ENCODE data around the gene SYTL2. TPM values are rescaled to one million over a fixed set of nuclear protein-coding genes. Genes with fewer than 3 reads are reported as not detected.
"Not testable (repeated sequence)": the region's sequence is repeated elsewhere in the genome, so short reads cannot be mapped to it uniquely, and the experiment has no call there.

Gene SYTL2
- total RNA-seq, 2 donors from 2014 or later: 10.5 to 12.1 TPM

DNA sequence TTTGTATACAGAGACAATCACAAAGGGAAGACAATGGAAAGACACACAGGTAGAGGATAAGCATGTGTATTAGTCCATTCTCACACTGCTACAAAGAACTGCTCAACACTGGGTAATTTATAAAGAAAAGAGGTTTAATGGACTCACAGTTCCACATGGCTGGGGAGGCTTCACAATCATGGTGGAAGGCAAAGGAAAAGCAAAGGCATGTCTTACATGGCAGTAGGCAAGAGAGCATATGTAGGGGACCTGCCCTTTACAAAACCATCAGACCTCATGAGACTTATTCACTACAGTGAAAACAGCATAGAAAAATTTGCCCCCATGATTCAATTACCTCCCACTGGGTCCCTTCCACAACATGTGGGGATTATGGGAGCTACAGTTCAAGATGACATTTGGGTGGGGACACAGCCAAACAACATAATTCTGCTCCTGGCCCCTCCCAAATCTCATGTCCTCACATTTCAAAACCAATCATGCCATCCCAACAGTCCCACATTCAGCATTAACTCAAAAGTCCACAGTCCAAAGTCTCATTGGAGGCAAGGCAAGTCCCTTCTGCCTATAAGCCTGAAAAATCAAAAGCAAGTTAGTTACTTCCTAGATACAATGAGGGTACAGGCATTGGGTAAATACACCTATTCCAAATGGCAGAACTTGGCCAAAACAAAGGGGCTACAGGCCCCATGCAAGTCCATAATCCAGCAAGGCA lies 139.8 kb downstream of the SYTL2 start:
- H3K27me3 Mint-ChIP-seq; H3K4me1 Mint-ChIP-seq; ATAC-seq (replicated peaks); H3K9me3 Mint-ChIP-seq; H3K36me3 Mint-ChIP-seq (ENCODE audit: low read depth); H3K4me3 Mint-ChIP-seq; H3K27ac Mint-ChIP-seq: not testable (repeated sequence)

DNA sequence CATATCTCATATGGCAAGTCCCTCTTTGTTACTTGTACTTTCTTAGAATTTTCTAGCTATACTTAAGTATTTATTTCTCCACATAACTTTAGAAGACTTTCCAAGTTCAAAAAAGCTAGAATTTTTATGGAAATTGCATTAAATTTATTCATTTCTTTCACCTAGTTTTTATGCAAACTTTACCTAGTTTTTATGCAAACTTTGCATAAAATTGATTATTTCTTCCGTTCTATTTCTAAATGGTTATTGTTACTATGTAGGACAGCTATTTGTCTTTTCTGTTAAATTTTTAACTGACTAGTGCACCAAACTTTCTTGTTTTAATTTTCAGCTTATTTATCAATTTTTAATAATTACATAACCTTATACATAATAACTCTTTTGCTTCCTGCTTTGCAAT lies 142.8 kb downstream of the SYTL2 start:
- ATAC-seq (replicated peaks): no peak
- no peak overlapping the region for H3K27ac Mint-ChIP-seq
- peaks cover 21% of the 10 kb centered on the region for H3K36me3 Mint-ChIP-seq (ENCODE audit: low read depth)
- H3K9me3 Mint-ChIP-seq: no peaks in the 10 kb centered on the region
- no peak overlapping the region for H3K4me3 Mint-ChIP-seq
- no peaks in the 10 kb centered on the region for H3K27me3 Mint-ChIP-seq
- peaks cover 7% of the 10 kb centered on the region for H3K4me1 Mint-ChIP-seq

DNA sequence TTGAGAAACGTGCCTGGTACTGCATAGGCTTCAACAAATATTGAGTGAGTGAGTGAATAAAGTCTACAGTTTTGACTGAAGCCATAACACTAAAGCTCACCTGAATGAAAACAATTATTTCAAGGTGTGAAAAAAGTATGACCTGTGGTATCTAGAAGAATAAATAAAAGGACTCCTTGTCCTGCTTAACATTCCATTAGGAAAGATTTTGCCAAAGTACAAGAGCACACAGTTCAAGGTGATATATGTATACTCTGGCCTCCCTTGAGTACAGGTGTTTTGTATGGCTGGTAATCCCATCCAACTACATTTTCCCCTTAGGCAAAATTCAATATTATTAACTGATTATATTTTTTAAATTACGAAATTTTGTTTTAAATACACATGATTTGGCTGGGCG lies 144.3 kb downstream of the SYTL2 start:
- Mint-ChIP-seq H3K27me3 (no peaks in the 10 kb centered on the region), H3K27ac (no peak overlapping the region), H3K4me1 (peaks cover 7% of the 10 kb centered on the region), H3K4me3 (no peak overlapping the region), H3K9me3 (no peaks in the 10 kb centered on the region), H3K36me3 (ENCODE audit: low read depth) (peaks cover 36% of the 10 kb centered on the region)
- ATAC-seq (replicated peaks): no peak

DNA sequence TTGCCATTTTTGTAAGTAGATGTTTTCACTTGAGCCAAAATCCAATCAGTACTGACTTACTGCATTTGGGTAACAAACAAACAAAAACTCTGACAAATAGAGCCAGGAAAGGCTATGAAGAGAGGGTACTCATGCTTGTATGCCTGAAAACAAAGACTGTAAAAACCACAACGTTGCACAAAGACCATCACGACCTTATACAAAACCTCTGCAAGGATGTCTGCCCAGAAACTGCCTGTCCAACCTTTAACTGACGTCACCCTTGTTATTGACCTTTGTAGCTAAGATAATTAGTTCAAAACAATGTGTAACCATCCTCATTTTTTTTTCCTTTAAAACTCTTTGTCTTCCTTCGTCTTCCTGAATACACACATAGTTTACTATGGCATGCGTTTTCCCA lies 145.2 kb downstream of the SYTL2 start:
- peak overlapping the region; percentile 96 for H3K27ac Mint-ChIP-seq
- no peaks in the 10 kb centered on the region for H3K27me3 Mint-ChIP-seq
- H3K4me1 Mint-ChIP-seq: peaks cover 10% of the 10 kb centered on the region
- H3K9me3 Mint-ChIP-seq: no peaks in the 10 kb centered on the region
- ATAC-seq (replicated peaks): no peak
- peak overlapping the region; percentile 99 for H3K4me3 Mint-ChIP-seq
- H3K36me3 Mint-ChIP-seq (ENCODE audit: low read depth): peaks cover 45% of the 10 kb centered on the region

DNA sequence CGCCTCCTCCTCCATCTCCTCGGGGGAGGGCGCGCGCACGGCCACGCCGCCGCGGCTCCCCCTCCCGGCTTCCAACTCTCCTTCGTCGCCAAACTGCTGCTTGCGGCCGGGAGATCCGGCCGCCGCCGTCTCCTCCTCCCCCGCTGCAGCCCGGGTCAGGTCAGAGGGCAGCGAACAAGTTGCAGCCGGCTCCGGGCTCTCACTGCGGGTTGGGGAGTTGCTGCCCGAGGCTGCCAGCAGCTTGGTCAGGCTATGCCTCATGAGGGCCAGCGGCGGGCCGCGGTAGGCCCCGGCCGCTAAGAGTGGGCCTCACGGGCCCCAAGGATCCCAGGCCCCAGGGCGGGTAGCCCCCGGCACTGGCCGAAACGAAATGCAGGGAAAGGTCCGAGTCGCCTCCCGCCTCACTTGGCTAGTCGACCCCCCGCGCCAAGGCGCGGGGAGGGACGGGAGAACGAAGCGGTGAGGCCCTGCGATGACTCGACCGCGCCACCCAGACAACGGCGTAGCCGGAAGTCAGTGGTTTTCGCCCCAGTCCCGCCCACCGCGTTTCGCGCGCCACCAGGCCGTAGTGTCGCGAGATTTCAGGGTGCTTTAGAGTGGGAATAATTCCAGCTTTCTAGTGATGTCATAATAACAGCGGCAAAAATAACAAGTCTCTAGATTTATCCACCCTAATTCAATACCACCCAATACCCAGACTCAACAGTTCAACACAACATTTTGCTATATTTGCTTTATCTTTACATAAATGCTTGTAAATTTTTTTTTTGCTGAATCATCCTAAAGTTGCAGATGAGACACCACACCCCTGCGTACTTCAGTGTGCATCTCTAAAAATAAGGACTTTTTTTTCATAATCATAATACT lies 146.1 kb downstream of the SYTL2 start, which contains the start of gene CREBZF:
TSS of gene CREBZF (minus strand) at position 515 of the 867 bp plus-strand sequence. CDS start at position 261, 254 bp downstream.
- peak; percentile 90 for ATAC-seq (replicated peaks)
- peaks cover 19% of the 10 kb centered on the region for H3K4me1 Mint-ChIP-seq
- H3K4me3 Mint-ChIP-seq: peak within 1 kb of the TSS; percentile 99
- no peaks in the 10 kb centered on the region for H3K9me3 Mint-ChIP-seq
- H3K27me3 Mint-ChIP-seq: no peaks in the 10 kb centered on the region
- peaks cover 54% of the 10 kb centered on the region for H3K36me3 Mint-ChIP-seq (ENCODE audit: low read depth)
- peak within 1 kb of the TSS; percentile 96 for H3K27ac Mint-ChIP-seq

DNA sequence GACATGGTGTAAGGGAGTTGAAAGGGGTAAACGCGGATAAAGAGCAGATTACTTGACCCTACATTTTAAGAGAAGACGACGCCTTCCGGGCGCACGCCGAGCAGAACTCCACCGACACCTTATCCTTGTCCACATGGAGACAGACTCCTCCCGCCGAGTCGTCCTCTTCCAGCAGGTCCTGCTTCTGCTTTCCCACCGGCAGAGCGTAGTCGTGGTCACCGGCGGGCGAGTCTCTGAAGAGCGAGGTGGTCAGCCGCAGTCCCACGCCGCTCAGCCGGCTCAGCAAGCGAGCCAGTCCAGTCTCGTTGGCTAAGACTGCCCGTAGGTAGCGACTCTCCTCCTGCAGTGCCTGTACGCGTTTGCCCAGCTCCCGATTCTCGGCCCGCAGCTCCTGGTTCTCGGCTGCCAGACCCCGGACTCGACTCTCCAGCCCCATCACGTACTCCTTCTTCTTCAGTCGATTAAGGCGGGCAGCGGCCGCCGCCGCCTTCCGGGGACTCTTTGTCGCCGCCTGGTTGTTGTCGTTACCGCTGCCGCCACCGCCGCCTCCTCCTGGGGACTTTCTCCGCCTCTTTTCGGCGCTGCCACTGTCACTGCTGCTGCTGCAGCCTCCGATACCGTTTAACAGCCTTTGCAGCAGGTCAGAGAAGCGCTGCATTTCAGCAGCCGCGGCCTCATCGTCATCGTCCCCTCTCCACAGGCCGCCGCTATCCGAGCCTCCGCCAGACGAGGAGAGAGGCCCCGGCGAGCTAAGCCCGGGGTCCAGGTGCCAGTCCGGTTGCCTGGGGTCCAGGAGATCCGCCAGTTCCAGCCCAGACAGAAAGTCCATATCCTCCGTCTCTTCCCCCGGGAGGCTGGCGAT lies 147.0 kb downstream of the SYTL2 start:
- peaks cover 63% of the 10 kb centered on the region for H3K36me3 Mint-ChIP-seq (ENCODE audit: low read depth)
- no peaks in the 10 kb centered on the region for H3K9me3 Mint-ChIP-seq
- peaks cover 25% of the 10 kb centered on the region for H3K4me1 Mint-ChIP-seq
- peak; percentile 72 for ATAC-seq (replicated peaks)
- peak overlapping the region; percentile 96 for H3K27ac Mint-ChIP-seq
- H3K4me3 Mint-ChIP-seq: peak overlapping the region; percentile 99
- H3K27me3 Mint-ChIP-seq: no peaks in the 10 kb centered on the region

DNA sequence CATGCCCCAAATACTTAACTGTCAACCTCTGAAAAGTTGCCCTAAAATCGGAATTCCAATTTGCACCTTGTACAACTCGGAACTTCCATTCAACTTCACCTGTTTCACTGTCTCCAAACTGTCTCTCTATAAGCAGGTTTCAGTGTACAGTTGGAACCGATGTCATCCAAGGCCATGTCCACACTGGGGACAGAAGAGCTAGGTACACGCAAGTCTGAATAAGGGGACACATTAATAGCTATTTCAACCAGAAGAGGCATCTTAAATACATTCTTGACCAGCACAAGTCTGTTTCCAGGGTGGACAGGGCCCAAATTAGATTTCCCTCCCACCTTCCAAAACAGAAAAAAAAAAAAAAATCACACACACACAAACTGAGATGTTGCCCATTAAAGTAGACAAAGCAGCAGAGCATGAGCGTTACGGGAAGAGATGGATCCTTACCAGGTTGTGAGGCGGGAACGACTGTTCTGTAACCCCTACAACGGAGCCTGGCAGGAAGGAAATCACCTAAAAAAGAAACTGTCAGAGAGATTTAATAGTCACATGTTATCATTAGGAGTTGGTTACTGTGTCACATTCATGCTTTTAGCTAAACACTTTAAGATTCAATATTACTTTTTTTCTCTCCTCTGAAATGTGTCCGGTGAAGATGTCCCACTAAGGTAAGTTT lies 147.7 kb downstream of the SYTL2 start:
- peaks cover 25% of the 10 kb centered on the region for H3K4me1 Mint-ChIP-seq
- H3K27me3 Mint-ChIP-seq: no peaks in the 10 kb centered on the region
- H3K36me3 Mint-ChIP-seq (ENCODE audit: low read depth): peaks cover 70% of the 10 kb centered on the region
- peak overlapping the region; percentile 96 for H3K27ac Mint-ChIP-seq
- H3K9me3 Mint-ChIP-seq: no peaks in the 10 kb centered on the region
- no peak for ATAC-seq (replicated peaks)
- H3K4me3 Mint-ChIP-seq: peak overlapping the region; percentile 99

DNA sequence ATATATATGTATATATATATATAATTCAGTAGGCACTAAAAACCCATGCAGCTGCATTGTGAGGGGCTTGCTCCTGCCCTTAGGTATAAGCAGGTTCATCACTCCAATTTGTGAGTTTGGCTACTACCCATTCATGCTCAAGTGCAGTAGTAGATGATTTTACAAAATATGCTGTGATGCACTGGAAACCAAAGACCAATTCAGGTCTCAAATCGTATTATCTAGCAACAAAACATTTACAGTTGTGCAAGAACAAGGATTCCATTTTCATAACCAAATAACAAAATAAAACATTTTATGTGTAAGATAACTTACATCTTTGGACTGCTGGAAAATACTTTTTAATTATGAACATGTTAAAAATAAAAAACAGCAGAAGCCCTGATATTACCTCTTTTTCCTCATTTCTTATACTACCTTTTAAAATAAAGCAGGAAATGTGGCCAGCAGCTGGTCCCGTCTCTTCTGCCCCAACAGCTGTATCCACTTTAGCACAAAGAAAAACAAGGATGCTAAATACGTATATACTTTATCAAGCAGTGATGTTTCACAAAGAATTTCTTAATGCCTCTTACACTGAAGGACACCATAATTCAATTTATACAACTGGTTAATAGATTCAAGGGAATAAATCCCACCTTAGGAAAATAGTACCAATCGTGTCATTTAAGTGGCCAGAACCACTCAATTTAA lies 148.8 kb downstream of the SYTL2 start:
- no peak for ATAC-seq (replicated peaks)
- H3K27ac Mint-ChIP-seq: no peak overlapping the region
- H3K4me3 Mint-ChIP-seq: peak overlapping the region; percentile 99

DNA sequence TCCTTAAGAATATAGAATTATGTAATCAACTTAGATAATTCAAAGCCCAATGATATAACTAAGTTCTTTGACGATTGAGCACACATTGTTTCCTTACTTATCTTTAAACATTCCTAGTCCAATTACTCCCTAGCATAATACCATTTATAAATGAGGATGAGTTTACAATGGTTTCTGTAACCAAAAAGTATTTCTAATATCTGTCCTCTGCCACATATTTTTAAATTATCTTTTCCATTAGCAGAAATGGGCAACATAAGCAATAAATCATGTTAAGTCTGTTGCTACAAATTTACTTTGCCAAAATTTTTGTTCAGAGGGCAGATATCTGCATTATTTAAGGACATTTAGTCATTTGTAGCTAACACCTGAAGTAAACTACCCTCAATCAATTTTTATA lies 152.8 kb downstream of the SYTL2 start:
- H3K27ac Mint-ChIP-seq: no peak overlapping the region
- ATAC-seq (replicated peaks): no peak
- H3K4me3 Mint-ChIP-seq: no peak overlapping the region
- peaks cover 24% of the 10 kb centered on the region for H3K4me1 Mint-ChIP-seq
- peaks cover 93% of the 10 kb centered on the region for H3K36me3 Mint-ChIP-seq (ENCODE audit: low read depth)
- no peaks in the 10 kb centered on the region for H3K9me3 Mint-ChIP-seq
- H3K27me3 Mint-ChIP-seq: no peaks in the 10 kb centered on the region

More for the DNA sequence above, 148.8 kb downstream of the SYTL2 start:
- no peaks in the 10 kb centered on the region for H3K27me3 Mint-ChIP-seq
- H3K36me3 Mint-ChIP-seq (ENCODE audit: low read depth): peaks cover 81% of the 10 kb centered on the region
- H3K4me1 Mint-ChIP-seq: peaks cover 25% of the 10 kb centered on the region
- H3K9me3 Mint-ChIP-seq: no peaks in the 10 kb centered on the region

DNA sequence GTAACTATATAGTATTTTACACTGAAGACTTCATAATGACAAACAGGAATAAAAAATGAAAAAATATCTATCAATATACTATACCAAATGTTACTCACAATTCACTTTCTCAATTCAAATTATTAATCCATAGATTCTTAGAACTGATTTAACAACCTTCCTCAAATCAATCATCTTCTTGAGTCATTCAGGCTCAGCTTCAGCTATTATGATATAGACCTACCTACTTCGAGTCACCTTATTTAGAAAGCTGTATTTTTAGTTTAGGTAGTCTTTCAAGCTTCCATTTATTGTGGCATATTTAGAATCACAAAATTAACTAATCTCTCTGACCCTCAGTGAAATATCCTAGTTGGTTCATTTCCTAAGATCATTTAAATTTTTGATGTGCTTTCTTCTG lies 154.2 kb downstream of the SYTL2 start:
- Mint-ChIP-seq H3K4me3 (no peak overlapping the region), H3K36me3 (ENCODE audit: low read depth) (peaks cover 93% of the 10 kb centered on the region)
- peak; percentile 44 for ATAC-seq (replicated peaks)

DNA sequence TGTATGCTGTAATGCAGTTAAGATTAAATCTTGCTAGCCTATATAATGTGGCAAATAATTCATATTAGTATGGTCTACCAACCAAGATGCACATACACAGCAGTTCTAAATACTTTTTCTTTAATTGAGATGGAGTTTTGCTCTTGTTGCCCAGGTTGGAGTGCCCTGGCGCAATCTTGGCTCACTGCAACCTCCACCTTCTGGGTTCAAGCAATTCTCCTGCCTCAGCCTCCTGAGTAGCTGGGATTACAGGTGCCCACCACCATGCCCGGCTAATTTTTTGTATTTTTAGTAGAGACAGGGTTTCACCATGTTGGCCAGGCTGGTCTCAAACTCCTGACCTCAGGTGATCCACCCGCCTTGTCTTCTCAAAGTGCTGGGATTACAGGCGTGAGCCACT lies 156.6 kb downstream of the SYTL2 start:
- ATAC-seq (replicated peaks): not testable (repeated sequence)
- peaks cover 16% of the 10 kb centered on the region for H3K4me1 Mint-ChIP-seq
- H3K36me3 Mint-ChIP-seq (ENCODE audit: low read depth): peaks cover 84% of the 10 kb centered on the region

More for the DNA sequence above, 154.2 kb downstream of the SYTL2 start:
- Mint-ChIP-seq H3K9me3 (no peaks in the 10 kb centered on the region), H3K27ac (peak overlapping the region; percentile 55), H3K27me3 (no peaks in the 10 kb centered on the region), H3K4me1 (peaks cover 28% of the 10 kb centered on the region)

DNA sequence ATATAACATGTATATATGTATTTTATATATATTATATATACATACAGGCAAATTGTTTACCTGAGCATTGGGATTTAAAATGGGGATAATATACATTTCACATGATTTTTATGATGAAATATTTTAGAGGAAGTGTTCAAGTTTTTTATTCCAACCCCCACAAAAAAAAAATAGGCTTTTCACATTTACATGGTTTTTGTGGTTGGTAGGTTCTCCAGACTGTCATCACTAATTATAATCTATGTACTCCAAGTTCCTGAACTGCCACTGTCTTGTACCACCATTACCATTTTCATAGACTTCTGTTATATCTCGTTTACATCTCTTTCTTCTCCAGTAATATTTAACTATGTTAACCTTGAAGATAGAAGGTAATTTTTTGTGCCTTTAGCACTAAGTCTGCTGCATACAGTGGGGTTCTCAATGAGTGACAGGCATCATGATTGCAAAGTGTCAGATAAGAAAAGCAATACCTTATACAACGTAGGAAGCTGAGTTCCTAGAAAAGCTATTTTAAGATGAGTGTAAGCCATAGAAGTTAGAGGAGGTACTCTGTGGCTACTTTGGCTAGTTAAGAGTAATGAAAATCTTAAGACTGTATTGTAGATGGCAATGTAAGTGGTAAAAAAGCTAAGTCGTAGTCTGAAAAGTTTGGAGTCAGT lies 158.0 kb downstream of the SYTL2 start:
- H3K27ac Mint-ChIP-seq: no peak overlapping the region
- no peaks in the 10 kb centered on the region for H3K9me3 Mint-ChIP-seq
- H3K36me3 Mint-ChIP-seq (ENCODE audit: low read depth): peaks cover 70% of the 10 kb centered on the region
- peaks cover 19% of the 10 kb centered on the region for H3K4me1 Mint-ChIP-seq
- no peak for ATAC-seq (replicated peaks)
- no peak overlapping the region for H3K4me3 Mint-ChIP-seq
- no peaks in the 10 kb centered on the region for H3K27me3 Mint-ChIP-seq

More for the DNA sequence above, 156.6 kb downstream of the SYTL2 start:
- H3K27ac Mint-ChIP-seq, H3K27me3 Mint-ChIP-seq, H3K4me3 Mint-ChIP-seq, H3K9me3 Mint-ChIP-seq: not testable (repeated sequence)

DNA sequence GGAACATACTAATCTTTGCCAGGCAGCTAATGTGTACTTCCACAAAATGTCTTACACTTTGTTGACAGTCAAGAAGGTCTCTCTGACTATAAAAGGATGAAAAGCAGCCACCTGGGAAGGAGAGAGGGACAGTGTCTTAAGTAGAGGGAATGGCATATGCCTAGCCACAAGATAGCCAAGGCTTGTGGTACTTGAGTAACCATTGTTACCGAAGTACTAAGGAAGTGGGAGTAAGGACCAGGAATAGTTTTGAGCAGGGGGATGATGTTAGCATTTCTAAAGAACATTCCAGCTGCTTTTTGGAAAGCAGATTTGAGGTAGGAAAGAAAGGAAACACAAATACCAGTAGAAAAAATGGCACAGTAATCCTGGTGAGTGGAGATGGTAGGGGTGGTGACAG lies 159.8 kb downstream of the SYTL2 start:
- ATAC-seq (replicated peaks): no peak
- no peak overlapping the region for H3K27ac Mint-ChIP-seq

More for the DNA sequence above, 159.8 kb downstream of the SYTL2 start:
- Mint-ChIP-seq H3K4me1 (peaks cover 19% of the 10 kb centered on the region), H3K27me3 (no peaks in the 10 kb centered on the region), H3K36me3 (ENCODE audit: low read depth) (peaks cover 52% of the 10 kb centered on the region), H3K9me3 (no peaks in the 10 kb centered on the region), H3K4me3 (no peak overlapping the region)

Measured in activated T-helper 17 cell treated with anti-CD3 and anti-CD28 coated beads, Interleukin-2, amount 50 U/mL, for 72 hours (primary cell).